Activated CD4-positive, alpha-beta T cell treated with anti-CD3 and anti-CD28 coated beads, Interleukin-2, amount 50 U/mL, for 24 hours (primary cell): ENCODE results near the gene RPL6.

Experiments used
- DNase-seq, 2 donors: peaks; one replicate each; pipeline ENCODE4 v3.0.0-alpha.2; 2020; ENCODE audit warnings: low read depth in 1 of 2, low spot score in 1 of 2

RPL6 gene

GRCh38 chr12:112381406-112381882 lies 28.0 kb downstream of the RPL6 start:
- DNase-seq, result no peak

DNA sequence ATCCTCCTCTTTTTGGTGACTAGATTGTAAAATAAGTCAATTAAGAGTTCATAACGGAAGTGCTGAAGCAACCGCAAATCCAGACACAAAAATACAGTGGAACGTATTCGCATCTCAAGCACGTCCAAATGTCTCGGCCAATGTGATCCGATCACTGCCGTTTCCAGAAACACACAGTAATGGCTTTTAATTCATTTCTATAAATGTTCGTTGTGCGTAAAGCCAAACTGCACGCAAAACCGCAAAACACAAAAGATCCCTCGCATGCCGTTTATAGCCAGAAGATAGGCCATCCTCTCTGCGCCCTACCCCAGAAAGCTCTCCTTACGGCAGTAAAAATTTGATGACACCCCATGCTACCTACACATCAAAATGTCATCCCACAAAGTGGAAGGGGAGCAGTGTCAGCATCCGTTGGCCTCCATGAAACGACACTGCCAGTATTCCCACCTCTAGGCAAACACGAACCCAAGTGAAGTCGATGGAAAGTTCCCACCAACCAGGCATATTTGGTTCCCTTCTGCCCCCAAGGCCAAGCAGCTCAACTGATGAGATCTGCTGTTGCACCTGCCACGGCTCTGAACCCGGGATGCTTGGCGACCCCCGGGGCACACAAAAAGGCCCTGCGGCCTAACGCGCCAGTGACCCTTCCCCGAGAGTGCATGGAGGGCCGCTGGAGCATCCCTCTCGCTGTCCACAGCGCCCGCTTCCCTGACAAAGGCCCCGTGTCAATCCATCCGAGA lies 28.6 kb downstream of the RPL6 start:
- DNase-seq, result no peak

DNA sequence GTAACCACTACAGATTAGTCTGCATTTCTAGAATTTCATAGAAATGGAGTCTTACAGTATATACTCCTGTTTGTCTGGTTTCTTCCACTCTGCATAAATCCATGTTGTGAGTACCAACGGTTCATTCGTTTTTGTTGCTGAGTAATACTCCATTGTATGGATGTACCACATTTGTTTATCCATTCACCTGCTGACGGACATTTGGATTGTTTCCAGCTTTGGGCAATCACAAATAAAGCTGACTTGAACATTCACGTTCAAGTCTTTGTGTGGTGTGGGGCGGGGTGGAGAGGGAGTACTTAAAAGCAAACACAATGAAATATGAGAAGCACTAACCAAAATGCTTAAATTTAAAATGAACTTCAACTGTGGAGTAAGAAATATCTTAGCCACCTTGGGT lies 34.3 kb downstream of the RPL6 start:
- DNase-seq, result no peak

DNA sequence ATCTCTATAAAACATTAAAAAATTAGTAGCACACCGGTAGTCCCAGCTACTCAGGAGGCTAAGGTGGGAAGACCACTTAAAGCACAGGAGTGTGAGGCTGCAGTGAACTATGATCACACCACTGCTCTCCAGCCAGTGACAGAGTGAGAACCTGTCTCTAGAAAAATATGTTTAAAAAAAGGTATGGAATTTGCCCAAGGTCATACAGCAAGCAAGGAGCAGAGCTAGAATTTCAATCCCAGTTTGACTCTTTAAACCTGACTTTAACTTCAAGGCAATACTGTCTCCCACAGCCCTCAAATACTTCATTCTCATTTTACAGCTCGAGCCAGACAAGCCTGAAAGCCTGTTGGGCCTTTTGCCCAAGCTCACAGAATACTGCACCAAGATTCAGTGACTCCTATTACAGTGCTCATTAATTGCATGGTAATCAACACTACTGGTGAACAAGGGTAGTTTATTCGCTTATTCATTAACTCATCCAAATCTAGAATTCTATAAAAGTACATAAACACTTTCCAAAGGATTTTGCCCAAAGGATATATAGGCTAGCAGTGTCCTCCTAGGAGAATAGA lies 35.2 kb downstream of the RPL6 start:
- no peak for DNase-seq

GRCh38 chr12:112370868-112371510 lies 38.4 kb downstream of the RPL6 start:
- DNase-seq, result no peak

DNA sequence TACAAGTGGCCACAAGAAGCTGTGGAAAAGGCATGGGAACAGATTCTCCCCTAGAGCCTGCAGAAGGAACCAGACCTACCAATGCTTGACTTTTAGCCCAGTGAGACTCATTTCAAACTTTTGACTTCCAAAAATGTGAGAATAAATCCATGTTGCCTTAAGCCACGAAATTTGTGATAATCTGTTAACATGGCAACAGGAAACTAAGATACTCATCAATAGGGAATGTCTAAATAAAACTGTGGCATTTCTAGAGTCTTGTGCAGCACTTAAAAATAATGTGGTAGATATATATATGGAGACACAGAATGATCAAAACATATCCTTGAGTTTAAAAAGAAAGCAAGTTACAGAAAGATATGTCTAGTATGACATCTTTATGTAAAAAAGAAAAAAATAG lies 39.2 kb downstream of the RPL6 start:
- no peak for DNase-seq

DNA sequence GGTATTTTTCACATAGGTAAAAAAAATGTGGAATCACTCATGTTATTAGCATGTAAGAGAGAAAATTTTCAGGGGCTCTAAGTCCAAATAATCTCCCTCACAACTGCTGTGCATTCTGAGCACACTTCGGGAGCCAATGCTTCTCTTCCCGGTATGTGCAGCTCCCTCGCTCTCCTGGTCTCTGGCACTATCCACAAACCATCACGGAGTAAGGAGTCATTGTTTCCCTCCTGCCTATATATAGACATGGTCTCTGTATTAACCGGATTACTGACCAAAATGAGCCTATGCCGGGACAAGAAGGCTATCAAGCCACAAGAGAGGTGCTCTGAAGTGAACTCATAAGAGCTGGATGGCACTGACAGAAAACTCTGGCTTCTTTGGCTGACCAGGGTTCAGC lies 40.5 kb downstream of the RPL6 start:
- no peak for DNase-seq

- no peak for DNase-seq
Measured at GRCh38 chr12:112367965-112368364, 41.4 kb downstream of the RPL6 start.

- no peak for DNase-seq
Measured at GRCh38 chr12:112362310-112362709, 47.1 kb downstream of the RPL6 start.

DNA sequence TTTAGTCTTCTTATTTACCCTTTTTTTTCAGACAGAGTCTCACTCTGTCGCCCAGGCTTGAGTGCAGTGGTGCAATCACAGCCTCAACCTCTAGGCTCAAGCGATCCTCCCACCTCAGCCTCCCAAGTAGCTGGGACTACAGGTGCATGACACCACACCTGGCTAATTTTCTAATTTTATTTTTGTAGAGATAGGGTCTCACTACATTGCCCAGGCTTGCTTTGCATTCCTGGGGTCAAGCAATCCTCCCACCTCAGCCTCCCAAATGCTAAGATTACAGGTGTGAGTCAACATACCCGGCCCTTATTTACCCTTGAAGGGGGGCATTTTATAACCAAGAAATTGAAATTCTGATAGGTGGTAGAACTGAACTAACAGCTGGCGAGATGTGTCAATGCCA lies 48.1 kb downstream of the RPL6 start:
- DNase-seq, result no peak

DNA sequence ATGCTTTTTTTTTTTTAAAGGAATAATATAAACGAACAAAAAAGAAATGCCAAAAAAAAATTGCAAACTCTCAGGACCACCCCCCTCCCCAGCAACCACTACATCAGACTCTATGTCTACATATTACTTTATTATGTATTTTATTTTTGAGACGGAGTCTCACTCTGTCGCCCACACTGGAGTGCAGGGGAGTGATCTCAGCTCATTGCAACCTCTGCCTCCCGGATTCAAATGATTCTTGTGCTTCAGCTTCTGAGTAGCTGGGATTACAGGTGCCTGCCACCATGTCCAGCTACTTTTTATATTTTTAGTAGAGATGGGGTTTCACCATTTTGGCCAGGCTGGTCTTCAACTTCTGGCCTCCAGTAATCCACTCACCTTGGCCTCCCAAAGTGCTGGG lies 50.1 kb downstream of the RPL6 start:
- DNase-seq, result no peak

GRCh38 chr12:112357214-112357613 lies 52.2 kb downstream of the RPL6 start:
- DNase-seq, result no peak
